Loucy (cell line): ENCODE measurements around the gene ACTR3C.

Experiments
- EZH2phosphoT487 ChIP-seq: fragments of 200-600 bp; IDR thresholded peaks from 2 replicates; pipeline ENCODE4 v1.6.1; 2018; ENCODE audit warnings: antibody characterized with exemption, mild to moderate bottlenecking, moderate library complexity, borderline replicate concordance
- TF ChIP-seq, protein P1 (sequence below): fragments of 200-600 bp; sonication (generic); conservative IDR thresholded peaks from 2 replicates; pipeline ENCODE4 v1.5.1; 2014; ENCODE audit warnings: mild to moderate bottlenecking, antibody characterized with exemption, low read length

DNA sequence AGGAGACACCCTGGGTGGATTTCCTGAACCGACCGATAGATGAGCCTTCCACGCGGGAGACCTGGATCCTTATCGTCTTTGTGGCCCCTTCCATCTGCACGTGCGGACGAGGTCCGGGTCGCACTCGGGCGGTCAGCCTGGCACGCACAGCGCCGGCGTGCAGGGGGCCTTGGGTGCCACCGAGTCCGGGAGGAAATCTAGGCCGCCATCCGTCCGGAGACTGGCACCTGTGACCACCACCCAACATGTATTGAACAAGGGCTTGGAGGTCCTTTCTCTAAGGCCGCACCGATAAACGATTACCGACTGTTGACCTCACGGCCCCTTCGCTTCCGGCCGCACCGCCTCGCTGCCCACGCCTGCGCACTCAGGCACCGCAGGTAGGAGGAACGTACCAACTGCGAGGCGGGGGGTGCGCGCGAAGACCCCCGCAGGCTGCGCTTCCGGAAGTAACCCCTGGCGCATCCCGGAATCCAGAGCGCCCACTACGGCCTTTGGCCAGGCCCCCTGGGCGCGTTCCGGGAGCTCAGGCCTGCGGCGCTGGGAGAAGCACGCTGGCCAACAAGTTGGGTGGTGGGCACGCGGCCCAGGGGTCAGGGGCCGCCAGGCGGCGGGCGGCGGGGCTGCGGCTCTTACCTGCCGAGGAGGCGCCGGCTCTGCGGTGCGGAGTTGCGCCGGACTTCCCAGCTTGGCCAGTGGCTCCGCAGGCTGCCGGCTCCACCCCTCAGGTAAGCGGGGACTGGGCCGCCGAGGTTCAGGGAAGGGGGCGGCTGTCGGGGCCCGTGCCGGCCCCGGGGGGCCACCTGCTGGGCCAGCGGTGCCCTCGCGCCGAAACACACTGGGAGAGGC is at the start of gene ACTR3C, which contains the start of gene LRRC61:
- TF ChIP-seq, protein P1, sequence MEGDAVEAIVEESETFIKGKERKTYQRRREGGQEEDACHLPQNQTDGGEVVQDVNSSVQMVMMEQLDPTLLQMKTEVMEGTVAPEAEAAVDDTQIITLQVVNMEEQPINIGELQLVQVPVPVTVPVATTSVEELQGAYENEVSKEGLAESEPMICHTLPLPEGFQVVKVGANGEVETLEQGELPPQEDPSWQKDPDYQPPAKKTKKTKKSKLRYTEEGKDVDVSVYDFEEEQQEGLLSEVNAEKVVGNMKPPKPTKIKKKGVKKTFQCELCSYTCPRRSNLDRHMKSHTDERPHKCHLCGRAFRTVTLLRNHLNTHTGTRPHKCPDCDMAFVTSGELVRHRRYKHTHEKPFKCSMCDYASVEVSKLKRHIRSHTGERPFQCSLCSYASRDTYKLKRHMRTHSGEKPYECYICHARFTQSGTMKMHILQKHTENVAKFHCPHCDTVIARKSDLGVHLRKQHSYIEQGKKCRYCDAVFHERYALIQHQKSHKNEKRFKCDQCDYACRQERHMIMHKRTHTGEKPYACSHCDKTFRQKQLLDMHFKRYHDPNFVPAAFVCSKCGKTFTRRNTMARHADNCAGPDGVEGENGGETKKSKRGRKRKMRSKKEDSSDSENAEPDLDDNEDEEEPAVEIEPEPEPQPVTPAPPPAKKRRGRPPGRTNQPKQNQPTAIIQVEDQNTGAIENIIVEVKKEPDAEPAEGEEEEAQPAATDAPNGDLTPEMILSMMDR: peak; percentile 54
- TF ChIP-seq EZH2phosphoT487: no peak
